ENCODE measurements around the gene HAAO.
"Not testable (repeated sequence)": the region's sequence is repeated elsewhere in the genome, so short reads cannot be mapped to it uniquely, and the experiment has no call there.

HAAO gene

DNA sequence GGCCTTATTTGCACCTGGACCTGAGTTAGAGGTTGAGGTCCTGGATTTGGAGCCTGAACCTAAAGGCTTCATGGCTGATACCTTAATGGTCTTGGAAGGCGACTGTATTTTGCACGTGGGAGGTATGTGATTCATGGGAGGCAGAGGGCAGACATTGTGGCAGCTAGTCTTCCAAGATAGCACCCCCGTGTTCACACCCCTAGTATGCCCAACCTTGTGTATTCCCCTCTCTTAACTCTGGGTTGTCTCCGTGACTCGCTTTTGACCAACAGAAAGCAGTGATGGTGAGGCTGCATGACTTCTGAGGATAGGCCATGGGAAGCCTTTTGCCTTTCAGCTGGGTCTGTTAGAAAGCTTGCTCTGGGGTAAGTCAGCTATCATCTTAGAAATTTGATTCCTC is 45.8 kb upstream of the HAAO start:
- no peak overlapping the region for H3K27ac ChIP-seq (ENCODE audit: poor library complexity, severe bottlenecking)
- H3K9me3 ChIP-seq (ENCODE audit: severe bottlenecking): no peaks in the 10 kb centered on the region
- TF ChIP-seq, protein P1, sequence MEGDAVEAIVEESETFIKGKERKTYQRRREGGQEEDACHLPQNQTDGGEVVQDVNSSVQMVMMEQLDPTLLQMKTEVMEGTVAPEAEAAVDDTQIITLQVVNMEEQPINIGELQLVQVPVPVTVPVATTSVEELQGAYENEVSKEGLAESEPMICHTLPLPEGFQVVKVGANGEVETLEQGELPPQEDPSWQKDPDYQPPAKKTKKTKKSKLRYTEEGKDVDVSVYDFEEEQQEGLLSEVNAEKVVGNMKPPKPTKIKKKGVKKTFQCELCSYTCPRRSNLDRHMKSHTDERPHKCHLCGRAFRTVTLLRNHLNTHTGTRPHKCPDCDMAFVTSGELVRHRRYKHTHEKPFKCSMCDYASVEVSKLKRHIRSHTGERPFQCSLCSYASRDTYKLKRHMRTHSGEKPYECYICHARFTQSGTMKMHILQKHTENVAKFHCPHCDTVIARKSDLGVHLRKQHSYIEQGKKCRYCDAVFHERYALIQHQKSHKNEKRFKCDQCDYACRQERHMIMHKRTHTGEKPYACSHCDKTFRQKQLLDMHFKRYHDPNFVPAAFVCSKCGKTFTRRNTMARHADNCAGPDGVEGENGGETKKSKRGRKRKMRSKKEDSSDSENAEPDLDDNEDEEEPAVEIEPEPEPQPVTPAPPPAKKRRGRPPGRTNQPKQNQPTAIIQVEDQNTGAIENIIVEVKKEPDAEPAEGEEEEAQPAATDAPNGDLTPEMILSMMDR (IDR thresholded peaks at IDR 0.05; ENCODE audit: poor library complexity, severe bottlenecking): no peak
- DNase-seq (ENCODE audit: low spot score) (no peak), ATAC-seq (ENCODE audit: low read depth) (no peak)
- no peaks in the 10 kb centered on the region for H3K36me3 ChIP-seq (ENCODE audit: low read depth)
- no peaks in the 10 kb centered on the region for H3K27me3 ChIP-seq (ENCODE audit: insufficient read depth, poor library complexity, severe bottlenecking)
- peaks cover 6% of the 10 kb centered on the region for H3K4me1 ChIP-seq (ENCODE audit: insufficient read depth, poor library complexity, severe bottlenecking)
- no peak overlapping the region for H3K4me3 ChIP-seq (ENCODE audit: severe bottlenecking)

DNA sequence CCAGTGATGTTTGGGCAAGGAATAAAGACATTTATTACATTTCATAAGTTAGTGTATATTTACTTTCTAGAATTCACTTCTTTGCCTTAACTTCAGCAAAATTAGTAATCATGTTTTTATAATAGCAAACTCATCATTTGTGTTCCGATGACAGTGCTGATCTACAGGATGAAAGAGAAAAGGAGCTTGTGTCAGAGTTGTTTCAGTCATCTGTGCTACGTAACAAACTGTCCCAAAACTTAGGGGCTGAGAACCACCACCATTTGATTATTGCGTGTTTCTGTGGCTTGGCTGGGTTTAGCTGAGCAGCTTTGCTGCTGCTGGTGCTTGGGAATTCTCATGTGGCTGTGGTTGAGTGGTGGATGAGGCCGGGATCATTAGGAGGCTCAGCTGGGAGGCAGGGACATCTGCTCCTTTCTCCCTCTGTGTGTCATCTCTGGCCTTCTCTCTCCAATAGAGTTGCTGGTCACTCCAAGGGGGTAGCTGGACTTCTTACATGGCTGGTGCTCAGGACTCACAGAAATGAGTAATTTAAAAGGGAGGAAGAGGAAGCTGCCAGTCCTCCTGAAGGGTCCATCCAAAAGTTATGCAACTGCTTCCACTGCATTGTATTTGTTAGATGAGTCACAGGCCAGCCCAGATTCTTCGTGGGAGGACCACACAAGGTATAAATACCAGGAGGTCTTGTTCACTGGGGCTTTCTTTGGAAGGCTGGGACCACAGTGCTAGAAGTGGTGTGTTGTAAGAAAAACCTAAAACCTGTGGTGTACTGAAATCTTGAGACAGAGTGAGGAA is 43.4 kb upstream of the HAAO start:
- H3K36me3 ChIP-seq (ENCODE audit: low read depth): no peaks in the 10 kb centered on the region
- no peaks in the 10 kb centered on the region for H3K27me3 ChIP-seq (ENCODE audit: insufficient read depth, poor library complexity, severe bottlenecking)
- H3K4me3 ChIP-seq (ENCODE audit: severe bottlenecking): no peak overlapping the region
- H3K27ac ChIP-seq (ENCODE audit: poor library complexity, severe bottlenecking): peak overlapping the region; percentile 74
- ATAC-seq (ENCODE audit: low read depth) (peak; percentile 96), DNase-seq (ENCODE audit: low spot score) (peak; percentile 85)
- no peaks in the 10 kb centered on the region for H3K9me3 ChIP-seq (ENCODE audit: severe bottlenecking)
- TF ChIP-seq, protein P1 (IDR thresholded peaks at IDR 0.05; ENCODE audit: poor library complexity, severe bottlenecking): no peak
- H3K4me1 ChIP-seq (ENCODE audit: insufficient read depth, poor library complexity, severe bottlenecking): peaks cover 6% of the 10 kb centered on the region

DNA sequence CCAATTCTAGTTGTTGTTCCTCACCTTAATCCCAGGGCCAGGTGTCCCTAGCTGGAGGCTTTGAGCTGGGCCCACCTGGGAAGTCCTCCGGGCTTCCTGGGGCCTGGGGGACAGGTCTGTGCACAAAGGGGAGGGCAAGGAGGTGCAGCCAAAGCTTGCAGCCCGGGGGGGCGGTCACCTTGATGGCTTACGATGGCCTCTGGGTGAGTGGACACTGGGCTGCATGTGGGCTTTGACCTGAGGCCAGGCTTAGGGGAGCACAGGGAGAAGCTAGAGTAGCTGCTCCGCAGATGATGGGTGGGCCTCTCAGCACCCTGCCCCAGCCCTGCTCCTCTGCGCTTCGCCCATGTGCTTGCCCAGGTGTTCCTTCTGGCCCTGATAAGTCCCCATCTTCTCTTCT is 41.8 kb upstream of the HAAO start:
- no peaks in the 10 kb centered on the region for H3K27me3 ChIP-seq (ENCODE audit: insufficient read depth, poor library complexity, severe bottlenecking)
- peaks cover 15% of the 10 kb centered on the region for H3K4me1 ChIP-seq (ENCODE audit: insufficient read depth, poor library complexity, severe bottlenecking)
- H3K9me3 ChIP-seq (ENCODE audit: severe bottlenecking): no peaks in the 10 kb centered on the region
- DNase-seq (ENCODE audit: low spot score): no peak
- H3K27ac ChIP-seq (ENCODE audit: poor library complexity, severe bottlenecking): no peak overlapping the region
- no peaks in the 10 kb centered on the region for H3K36me3 ChIP-seq (ENCODE audit: low read depth)
- H3K4me3 ChIP-seq (ENCODE audit: severe bottlenecking): no peak overlapping the region
- no peak for ATAC-seq (ENCODE audit: low read depth)
- TF ChIP-seq, protein P1 (IDR thresholded peaks at IDR 0.05; ENCODE audit: poor library complexity, severe bottlenecking): no peak

DNA sequence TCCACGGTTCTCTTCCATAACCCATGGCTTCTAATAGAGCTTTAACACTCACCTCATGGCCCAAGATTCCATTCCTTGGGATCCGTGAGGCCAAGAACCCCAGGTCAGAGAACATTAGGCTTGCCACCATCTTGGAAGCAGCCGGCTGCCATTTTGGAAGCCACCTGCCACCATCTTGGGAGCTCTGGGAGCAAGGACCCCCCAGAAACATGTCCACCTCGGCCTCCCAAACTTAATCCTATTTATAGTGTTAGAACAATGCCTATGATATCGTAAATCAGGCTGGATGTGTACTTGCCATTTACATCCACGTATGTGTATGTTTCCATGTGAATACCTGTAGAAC is 39.9 kb upstream of the HAAO start:
- no peak overlapping the region for H3K4me3 ChIP-seq (ENCODE audit: severe bottlenecking)
- peaks cover 15% of the 10 kb centered on the region for H3K4me1 ChIP-seq (ENCODE audit: insufficient read depth, poor library complexity, severe bottlenecking)
- no peaks in the 10 kb centered on the region for H3K27me3 ChIP-seq (ENCODE audit: insufficient read depth, poor library complexity, severe bottlenecking)
- DNase-seq (ENCODE audit: low spot score): no peak
- no peaks in the 10 kb centered on the region for H3K36me3 ChIP-seq (ENCODE audit: low read depth)
- ATAC-seq (ENCODE audit: low read depth): no peak
- H3K9me3 ChIP-seq (ENCODE audit: severe bottlenecking): no peaks in the 10 kb centered on the region
- H3K27ac ChIP-seq (ENCODE audit: poor library complexity, severe bottlenecking): no peak overlapping the region
- TF ChIP-seq, protein P1 (IDR thresholded peaks at IDR 0.05; ENCODE audit: poor library complexity, severe bottlenecking): no peak

DNA sequence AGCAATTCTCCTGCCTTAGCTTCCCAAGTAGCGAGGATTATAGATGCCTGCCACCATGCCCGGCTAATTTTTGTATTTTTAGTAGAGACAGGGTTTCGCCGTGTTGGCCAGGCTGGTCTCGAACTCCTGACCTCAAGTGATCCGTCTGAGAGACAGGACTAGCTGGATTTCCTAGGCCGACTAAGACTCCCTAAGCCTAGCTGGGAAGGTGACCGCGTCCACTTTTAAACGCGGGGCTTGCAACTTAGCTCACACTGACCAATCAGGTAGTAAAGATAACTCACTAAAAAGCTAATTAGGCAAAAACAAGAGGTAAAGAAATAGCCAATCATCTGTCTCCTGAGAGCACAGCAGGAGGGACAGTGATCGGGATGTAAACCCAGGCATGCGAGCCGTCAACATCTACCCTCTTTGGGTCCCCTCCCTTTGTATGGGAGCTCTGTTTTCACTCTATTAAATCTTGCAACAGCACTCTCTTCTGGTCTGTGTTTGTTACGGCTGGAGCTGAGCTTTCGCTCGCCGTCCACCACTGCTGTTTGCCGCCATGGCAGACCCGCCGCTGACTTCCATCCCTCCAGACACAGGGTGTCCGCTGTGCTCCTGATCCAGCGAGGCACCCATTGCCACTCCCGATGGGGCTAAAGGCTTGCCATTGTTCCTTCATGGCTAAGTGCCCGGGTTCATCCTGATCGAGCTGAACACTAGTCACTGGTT is 39.3 kb upstream of the HAAO start:
- DNase-seq (ENCODE audit: low spot score); H3K9me3 ChIP-seq (ENCODE audit: severe bottlenecking); H3K27ac ChIP-seq (ENCODE audit: poor library complexity, severe bottlenecking); H3K4me3 ChIP-seq (ENCODE audit: severe bottlenecking); H3K27me3 ChIP-seq (ENCODE audit: insufficient read depth, poor library complexity, severe bottlenecking); ATAC-seq (ENCODE audit: low read depth); H3K36me3 ChIP-seq (ENCODE audit: low read depth): not testable (repeated sequence)
- H3K4me1 ChIP-seq (ENCODE audit: insufficient read depth, poor library complexity, severe bottlenecking): peaks cover 15% of the 10 kb centered on the region
